Stomach (tissue), 9 donors: Measurements from ENCODE around the gene FBXL17. TPM values are rescaled to one million over a fixed set of nuclear protein-coding genes. Genes with fewer than 3 reads are reported as not detected.
"Not testable (repeated sequence)": the region's sequence is repeated elsewhere in the genome, so short reads cannot be mapped to it uniquely, and the experiment has no call there.

Experiments used
- DNase-seq, 2 donors: peaks; one replicate each; pipeline versions ENCODE4 v3.0.0 to v3.0.0-alpha.2; 2013 to 2019
- H3K27ac ChIP-seq, 5 donors: fragments of 200-600 bp in 4 of 5; sonication (generic) in 4 of 5; one replicate each; pipeline ENCODE4 v1.5.1; 2013 to 2019; ENCODE audit warnings: mild to moderate bottlenecking in 1 of 5, moderate library complexity in 1 of 5
- H3K27me3 ChIP-seq, 3 donors: fragments of 200-600 bp; sonication (generic); one replicate each; pipeline ENCODE4 v1.5.1; 2017 to 2019; ENCODE audit warnings: mixed run types in 1 of 3
- H3K36me3 ChIP-seq, 4 donors: fragments of 200-600 bp; sonication (generic); 1 replicate in 3 of 4; 2 replicates in 1 of 4; pipeline ENCODE4 v1.5.1; 2016 to 2019
- H3K4me1 ChIP-seq, 4 donors: fragments of 200-600 bp; sonication (generic); one replicate each; pipeline ENCODE4 v1.5.1; 2016 to 2019
- H3K4me3 ChIP-seq, 4 donors: fragments of 200-600 bp; sonication (generic) in 3 of 4; one replicate each; pipeline ENCODE4 v1.5.1; 2016 to 2019; ENCODE audit warnings: mild to moderate bottlenecking in 1 of 4
- H3K9me3 ChIP-seq, 4 donors: fragments of 200-600 bp; sonication (generic); one replicate each; pipeline ENCODE4 v1.5.1; 2016 to 2019
- CTCF ChIP-seq, 7 experiments: fragments of 450-650 bp in 4 of 7; fragments of 200-600 bp in 3 of 7; sonication (generic) in 3 of 7; IDR thresholded peaks; one replicate each; pipeline ENCODE4 v1.5.1; 2016 to 2019; ENCODE audit warnings: antibody characterized with exemption in 7 of 7, control low read depth in 2 of 7, mild to moderate bottlenecking in 1 of 7
- EP300 ChIP-seq: sonication (generic); formaldehyde crosslinking; IDR thresholded peaks from one replicate; pipeline ENCODE4 v1.6.1; 2017; ENCODE audit warnings: antibody characterized with exemption
- POLR2A ChIP-seq, 4 donors: fragments of 450-650 bp; IDR thresholded peaks; one replicate each; pipeline ENCODE4 v1.6.1; 2016; ENCODE audit warnings: antibody characterized with exemption in 4 of 4, control low read depth in 2 of 4, mild to moderate bottlenecking in 1 of 4, moderate library complexity in 1 of 4
- POLR2AphosphoS5 ChIP-seq, 3 donors: sonication (generic); formaldehyde crosslinking; IDR thresholded peaks; one replicate each; pipeline ENCODE4 v1.6.1; 2016; ENCODE audit warnings: antibody characterized with exemption in 3 of 3
- WGBS, 5 donors: extraction: QIAGEN DNeasy Blood & Tissue Kit in 3 of 5; methylation state at CpG; one replicate each; pipeline versions ENCODE4 v1.1.5 to v1.1.7; 2013 to 2018; 5-methylcytosine and 5-hydroxymethylcytosine counted together
- intact Hi-C: fragments of 100-400 bp; cut with DNase I; formaldehyde crosslinking; loops from one replicate; pipeline ENCODE4 v1.15.1; 2023; ENCODE audit warnings: low total_unique reads
- polyA plus RNA-seq, 3 donors: library from polyadenylated mRNA; stranded (reverse); fragments of 200-250 nt; gene quantifications; one replicate each; pipeline ENCODE4 v1.2.3, GENCODE V29; 2013
- total RNA-seq, 5 donors: library from RNA; depleted of rRNA; stranded (reverse); fragments of >200 nt; gene quantifications; one replicate each; pipeline versions ENCODE4 v1.1.0 to v1.2.3, GENCODE V29; 2014 to 2016
- donor health status: healthy with polysubstance abuse.
- donor health status: Bipolar disorder and iron deficiency.
- donor health status: healthy.

Gene FBXL17
- total and polyA plus RNA-seq, 8 donors, result 3.8 to 28.0 (median 14.4) TPM

DNA sequence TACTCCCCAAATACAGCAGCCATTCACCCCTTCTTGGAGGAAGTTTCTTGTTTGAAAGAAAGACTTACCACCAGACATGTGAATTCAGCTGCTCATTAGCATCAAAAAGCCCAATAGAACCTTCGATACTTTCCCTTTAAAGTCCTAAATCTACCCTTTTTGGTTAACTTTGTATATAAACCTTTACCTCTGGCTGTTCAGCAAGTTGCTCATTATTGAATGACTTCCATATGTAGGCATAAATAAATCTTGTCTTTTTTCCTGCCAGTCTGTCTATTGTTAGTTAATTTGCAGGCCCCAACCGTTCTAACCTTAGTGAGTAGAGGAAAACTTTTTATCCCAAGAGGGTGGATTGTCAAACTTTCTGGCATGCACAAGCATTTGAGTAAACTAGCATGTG is 27.9 kb upstream of the FBXL17 start:
- Histone ChIP-seq H3K27ac (no peak overlapping the region), H3K27me3 (no peaks in the 10 kb centered on the region), H3K36me3 (no peaks in the 10 kb centered on the region), H3K9me3 (peaks cover 0 to 10% (median 0%) of the 10 kb centered on the region in 4 donors), H3K4me3 (no peak overlapping the region), H3K4me1 (no peaks in the 10 kb centered on the region)
- intact Hi-C loops, result no loop called here
- 47 to 54% (median 51%) methylated on average over 2 of the region's 2 CpGs for WGBS, 5 donors
- TF ChIP-seq EP300, result no peak
- no peak for TF ChIP-seq POLR2AphosphoS5 (IDR thresholded peaks at IDR 0.05)
- TF ChIP-seq CTCF (IDR thresholded peaks at IDR 0.05), result no peak
- TF ChIP-seq POLR2A (IDR thresholded peaks at IDR 0.05), result no peak
- DNase-seq, result no peak

- DNase-seq, H3K27ac ChIP-seq, intact Hi-C loops, H3K4me3 ChIP-seq, H3K27me3 ChIP-seq, H3K36me3 ChIP-seq, H3K4me1 ChIP-seq: not testable (repeated sequence)
- peaks cover 0 to 30% (median 8%) of the 10 kb centered on the region in 4 donors for H3K9me3 ChIP-seq
- 89 to 99% (median 95%) methylated on average over 3 of the region's 3 CpGs for WGBS, 5 donors
These were observed 23.3 kb upstream of the FBXL17 start for GRCh38 chr5:108405201-108405600.

- Histone ChIP-seq H3K9me3 (peaks cover 0 to 17% (median 7%) of the 10 kb centered on the region in 4 donors), H3K36me3 (no peaks in the 10 kb centered on the region), H3K27me3 (peaks cover 0 to 15% (median 0%) of the 10 kb centered on the region in 3 donors), H3K27ac (no peak overlapping the region), H3K4me3 (no peak overlapping the region), H3K4me1 (no peaks in the 10 kb centered on the region)
- TF ChIP-seq POLR2A (IDR thresholded peaks at IDR 0.05) (no peak), CTCF (IDR thresholded peaks at IDR 0.05) (no peak), EP300 (no peak), POLR2AphosphoS5 (IDR thresholded peaks at IDR 0.05) (no peak)
- intact Hi-C loops, result no loop called here
- DNase-seq, result no peak
- 62 to 77% (median 63%) methylated on average over 5 to 6 of the region's 6 CpGs for WGBS, 5 donors
These were observed 17.1 kb upstream of the FBXL17 start for GRCh38 chr5:108398964-108399363.

- intact Hi-C loops, H3K4me3 ChIP-seq, H3K27ac ChIP-seq, H3K36me3 ChIP-seq, DNase-seq, H3K4me1 ChIP-seq: not testable (repeated sequence)
- H3K9me3 ChIP-seq, result peaks cover 0 to 16% (median 5%) of the 10 kb centered on the region in 4 donors
- 87 to 97% (median 93%) methylated on average over 5 of the region's 5 CpGs for WGBS, 5 donors
- peaks cover 0 to 15% (median 0%) of the 10 kb centered on the region in 3 donors for H3K27me3 ChIP-seq
These were observed 14.9 kb upstream of the FBXL17 start for GRCh38 chr5:108396837-108397236.

- DNase-seq, result no peak
- Histone ChIP-seq H3K4me1 (peaks cover 0 to 9% (median 4%) of the 10 kb centered on the region in 4 donors), H3K9me3 (no peaks in the 10 kb centered on the region), H3K36me3 (no peaks in the 10 kb centered on the region), H3K27me3 (no peaks in the 10 kb centered on the region), H3K27ac (no peak overlapping the region), H3K4me3 (no peak overlapping the region)
- WGBS, 5 donors, result 54 to 71% (median 66%) methylated on average over 3 of the region's 3 CpGs
- no peak for TF ChIP-seq EP300
- intact Hi-C loops, result no loop called here
These were observed 5.9 kb upstream of the FBXL17 start for GRCh38 chr5:108387758-108388157.

DNA sequence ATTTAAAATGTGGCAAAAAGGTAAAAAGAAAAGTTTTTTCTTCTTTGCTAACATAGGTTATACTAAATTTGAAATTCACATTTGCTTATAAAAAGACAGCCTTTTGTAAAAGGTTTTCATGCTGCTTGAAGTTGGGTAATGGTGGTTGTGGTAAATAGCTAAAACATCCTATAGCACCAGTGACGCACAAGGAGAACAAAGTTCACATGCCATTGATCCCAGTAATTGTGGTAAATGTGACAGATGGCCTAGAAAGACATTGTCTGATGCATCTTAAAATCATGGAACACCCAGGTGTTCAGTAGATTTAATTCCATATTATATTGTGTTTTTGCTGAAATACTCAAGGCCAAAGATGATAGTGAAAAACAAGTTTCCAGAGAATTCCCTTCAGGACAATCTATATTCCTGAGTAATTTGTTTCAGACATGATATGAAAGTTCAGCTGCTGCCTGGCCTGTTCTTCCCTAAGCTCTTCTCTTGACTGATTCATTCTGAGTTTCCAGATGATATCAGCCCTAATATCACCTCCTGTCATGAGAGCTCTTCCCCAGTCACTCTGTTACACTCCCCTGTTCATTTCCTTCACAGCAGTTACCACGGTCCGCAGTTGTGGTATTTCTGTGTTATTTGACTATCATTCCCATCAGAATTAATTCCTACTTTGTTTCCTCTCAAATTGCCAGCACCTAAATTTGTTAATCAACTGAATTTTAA is 4.6 kb upstream of the FBXL17 start:
- no peaks in the 10 kb centered on the region for H3K36me3 ChIP-seq
- no peaks in the 10 kb centered on the region for H3K9me3 ChIP-seq
- H3K4me3 ChIP-seq, result no peak overlapping the region
- WGBS, 5 donors, result 85 to 92% (median 90%) methylated on average over 3 of the region's 3 CpGs
- peaks cover 0 to 12% (median 5%) of the 10 kb centered on the region in 4 donors for H3K4me1 ChIP-seq
- no peak for DNase-seq
- no peaks in the 10 kb centered on the region for H3K27me3 ChIP-seq
- TF ChIP-seq POLR2AphosphoS5 (IDR thresholded peaks at IDR 0.05) (no peak), EP300 (no peak), CTCF (IDR thresholded peaks at IDR 0.05) (no peak), POLR2A (IDR thresholded peaks at IDR 0.05) (no peak)
- no peak overlapping the region for H3K27ac ChIP-seq
- intact Hi-C loops, result no loop called here
